CD4-positive, alpha-beta T cell (primary cell): ENCODE data around the gene PTGES2. TPM values are rescaled to one million over a fixed set of nuclear protein-coding genes. Genes with fewer than 3 reads are reported as not detected.

Experiments
- ATAC-seq: fragments of 200-7000 bp; cut with Tn5 transposase; one replicate; pipeline ENCODE4 v1.10.0; 2022; ENCODE audit warnings: mild to moderate bottlenecking; ENCODE audit not compliant: poor library complexity
- CTCF ChIA-PET: fragments of 350-600 bp; sonication (Branson Sonifier 250); formaldehyde crosslinking; loops from one replicate; lab custom pipeline; 2021; ENCODE audit warnings: antibody characterized with exemption, inconsistent platforms; lab: Charles Lee
- POLR2A ChIA-PET: fragments of 350-600 bp; sonication (Branson Sonifier 250); formaldehyde crosslinking; loops from one replicate; lab custom pipeline; 2021; ENCODE audit warnings: antibody characterized with exemption, inconsistent platforms; lab: Charles Lee
- DNase-seq, 14 experiments: peaks; one replicate each; pipeline ENCODE4 v3.0.0-alpha.2; 2013 to 2020; ENCODE audit warnings: mixed read lengths in 2 of 14
- H3K27ac ChIP-seq, 2 donors: one replicate each; pipeline versions ENCODE4 v1.5.1 to v1.7.0; 2013; ENCODE audit warnings: low read length in 2 of 2, low read depth in 1 of 2, mild to moderate bottlenecking in 1 of 2
- H3K27me3 ChIP-seq, 2 experiments: 1 replicate in 1 of 2; 2 replicates in 1 of 2; pipeline versions ENCODE4 v1.6.1 to v1.7.0; 2013; ENCODE audit warnings: low read length in 2 of 2, control low read depth in 1 of 2, mild to moderate bottlenecking in 1 of 2, moderate library complexity in 1 of 2; ENCODE audit not compliant: insufficient read depth in 2 of 2, control insufficient read depth in 1 of 2
- H3K36me3 ChIP-seq: one replicate; pipeline ENCODE4 v1.6.1; 2013; ENCODE audit warnings: low read length, control low read depth; ENCODE audit not compliant: insufficient read depth
- H3K4me1 ChIP-seq: one replicate; pipeline ENCODE4 v1.6.1; 2013; ENCODE audit warnings: low read length, control low read depth; ENCODE audit not compliant: insufficient read depth
- H3K4me3 ChIP-seq: one replicate; pipeline ENCODE4 v1.5.1; 2013; ENCODE audit warnings: mild to moderate bottlenecking, low read length, moderate library complexity
- H3K9me3 ChIP-seq, 2 experiments: 1 replicate in 1 of 2; 2 replicates in 1 of 2; pipeline versions ENCODE4 v1.6.1 to v1.7.0; 2013; ENCODE audit warnings: low read length in 2 of 2, mild to moderate bottlenecking in 2 of 2, control low read depth in 1 of 2, moderate library complexity in 1 of 2; ENCODE audit not compliant: control insufficient read depth in 1 of 2, insufficient read depth in 1 of 2
- H3K27ac Mint-ChIP-seq: one replicate; pipeline ENCODE4 v1.8.0; 2020; ENCODE audit warnings: mixed read lengths
- H3K27me3 Mint-ChIP-seq: one replicate; pipeline ENCODE4 v1.8.0; 2021; ENCODE audit warnings: mixed read lengths
- H3K36me3 Mint-ChIP-seq: one replicate; pipeline ENCODE4 v1.8.0; 2021; ENCODE audit warnings: low read depth, mixed read lengths
- H3K4me1 Mint-ChIP-seq: one replicate; pipeline ENCODE4 v1.8.0; 2021; ENCODE audit warnings: low read depth, mixed read lengths
- H3K4me3 Mint-ChIP-seq: one replicate; pipeline ENCODE4 v1.8.0; 2020; ENCODE audit warnings: mild to moderate bottlenecking, mixed read lengths
- H3K9me3 Mint-ChIP-seq: one replicate; pipeline ENCODE4 v1.8.0; 2020; ENCODE audit warnings: mixed read lengths
- CTCF ChIP-seq: fragments of 200-600 bp; IDR thresholded peaks from one replicate; pipeline ENCODE4 v1.8.0; 2022; ENCODE audit warnings: antibody characterized with exemption, mild to moderate bottlenecking
- intact Hi-C, 2 experiments: fragments of 100-400 bp; cut with DNase I in 1 of 2; cut with micrococcal nuclease in 1 of 2; formaldehyde crosslinking; loops; one replicate each; pipeline versions ENCODE4 v1.15.1 to v1.9.0; 2023 to 2025; cut with DNase I, micrococcal nuclease
- total RNA-seq, 174 experiments: library from RNA in 2 of 174; stranded (reverse) in 2 of 174; gene quantifications; one replicate each; pipeline ENCODE4 v1.2.3 and lab custom pipeline; 2021 to 2026

The PTGES2 gene
- total RNA-seq, 2 experiments from 2014 or later, result 43.7 to 43.8 TPM

- Histone ChIP-seq H3K36me3 (peaks cover 13% of the 10 kb centered on the region), H3K27me3 (no peaks in the 10 kb centered on the region), H3K4me1 (peaks cover 64% of the 10 kb centered on the region), H3K9me3 (no peaks in the 10 kb centered on the region), H3K4me3 (no peak overlapping the region), H3K27ac (peak overlapping the region in 1 of 2 donors; percentile 24)
- H3K4me1 Mint-ChIP-seq, result peaks cover 46% of the 10 kb centered on the region
- H3K27ac Mint-ChIP-seq, result peak overlapping the region; percentile 72
- H3K9me3 Mint-ChIP-seq, result no peaks in the 10 kb centered on the region
- CTCF ChIA-PET, result interaction anchor here (0.7 to 1.4 kb wide), 3 partner anchors 9 to 123 kb away, joined by 3 to 4 read pairs (median 4); no protein-coding TSS in a partner anchor
- H3K36me3 Mint-ChIP-seq, result peaks cover 24% of the 10 kb centered on the region
- no peaks in the 10 kb centered on the region for H3K27me3 Mint-ChIP-seq
- no peak for TF ChIP-seq CTCF
- intact Hi-C loops, result no loop called here
- POLR2A ChIA-PET, result interaction anchor here (0.9 to 1.7 kb wide), 5 partner anchors 11 to 73 kb away, joined by 4 to 14 read pairs (median 5); partner anchors contain the start of genes NAIF1 and SLC25A25
- peak overlapping the region; percentile 52 for H3K4me3 Mint-ChIP-seq
- peak in 1 of 14 experiments; percentile 14 for DNase-seq
- ATAC-seq, result peak; percentile 48
These were observed 48.8 kb downstream of the PTGES2 start for GRCh38 chr9:128078504-128079434.

GRCh38 chr9:128077847-128078503, 49.6 kb downstream of the PTGES2 start:
- POLR2A ChIA-PET, result interaction anchor here (0.9 to 1.7 kb wide), 4 partner anchors 10 to 72 kb away, joined by 4 to 14 read pairs (median 5); partner anchors contain the start of genes NAIF1 and SLC25A25
- Mint-ChIP-seq H3K36me3 (peaks cover 22% of the 10 kb centered on the region), H3K4me1 (peaks cover 52% of the 10 kb centered on the region), H3K27ac (peak overlapping the region; percentile 72), H3K9me3 (no peaks in the 10 kb centered on the region), H3K4me3 (peak overlapping the region; percentile 52), H3K27me3 (no peaks in the 10 kb centered on the region)
- H3K27ac ChIP-seq, result peak overlapping the region in 1 of 2 donors; percentile 24
- H3K36me3 ChIP-seq, result peaks cover 13% of the 10 kb centered on the region
- CTCF ChIA-PET, result interaction anchor here (1.4 kb wide), 1 partner anchor 10 kb away, joined by 4 read pairs; no protein-coding TSS in a partner anchor
- intact Hi-C loops, result no loop called here
- H3K27me3 ChIP-seq, result no peaks in the 10 kb centered on the region
- DNase-seq (no peak), ATAC-seq (no peak)
- peaks cover 69% of the 10 kb centered on the region for H3K4me1 ChIP-seq
- H3K9me3 ChIP-seq, result no peaks in the 10 kb centered on the region
- H3K4me3 ChIP-seq, result no peak overlapping the region
- TF ChIP-seq CTCF, result no peak

- peaks cover 15% of the 10 kb centered on the region for H3K36me3 Mint-ChIP-seq
- peaks cover 52% of the 10 kb centered on the region for H3K4me1 Mint-ChIP-seq
- POLR2A ChIA-PET, result interaction anchor here (0.8 to 4.2 kb wide), 20 partner anchors 9 to 623 kb away, joined by 3 to 35 read pairs (median 4); partner anchors contain the start of genes LRSAM1 and RPL12
These were observed 54.2 kb downstream of the PTGES2 start for GRCh38 chr9:128073253-128073886.

More at GRCh38 chr9:128073253-128073886, 54.2 kb downstream of the PTGES2 start:
- no peak overlapping the region for H3K4me3 ChIP-seq
- H3K9me3 ChIP-seq, result no peaks in the 10 kb centered on the region
- intact Hi-C loops, result no loop called here
- H3K27ac ChIP-seq, result peak overlapping the region; percentile 65 to 71
- peaks cover 4% of the 10 kb centered on the region for H3K36me3 ChIP-seq
- no peak for TF ChIP-seq CTCF
- Mint-ChIP-seq H3K27me3 (no peaks in the 10 kb centered on the region), H3K9me3 (no peaks in the 10 kb centered on the region), H3K27ac (peak overlapping the region; percentile 88), H3K4me3 (peak overlapping the region; percentile 22)
- CTCF ChIA-PET, result interaction anchor here (1.7 kb wide), 2 partner anchors 9 to 130 kb away, joined by 6 to 8 read pairs; no protein-coding TSS in a partner anchor
- peaks cover 87% of the 10 kb centered on the region for H3K4me1 ChIP-seq
- H3K27me3 ChIP-seq, result no peaks in the 10 kb centered on the region
- DNase-seq, result no peak
- ATAC-seq, result no peak
